Upper lobe of right lung (tissue), 1 donor: ENCODE results near the gene ADD1. TPM values are rescaled to one million over a fixed set of nuclear protein-coding genes. Genes with fewer than 3 reads are reported as not detected.
A peak's percentile ranks its signal among the peaks of the same experiment; 100 is the strongest.

ENCODE experiments used
- ATAC-seq: fragments of 200-7000 bp; cut with Tn5 transposase; one replicate; pipeline ENCODE4 v1.9.1; 2020; ENCODE audit warnings: mild to moderate bottlenecking, moderate library complexity
- DNase-seq: peaks from one replicate; pipeline ENCODE4 v3.0.0-alpha.2; 2020
- H3K27ac ChIP-seq: fragments of 200-600 bp; one replicate; pipeline ENCODE4 v1.8.0; 2022
- H3K27me3 ChIP-seq: fragments of 200-600 bp; one replicate; pipeline ENCODE4 v1.8.0; 2022; ENCODE audit warnings: mild to moderate bottlenecking
- H3K36me3 ChIP-seq: fragments of 200-600 bp; one replicate; pipeline ENCODE4 v1.8.0; 2022
- H3K4me1 ChIP-seq: fragments of 200-600 bp; one replicate; pipeline ENCODE4 v1.8.0; 2022
- H3K4me3 ChIP-seq: fragments of 200-600 bp; one replicate; pipeline ENCODE4 v1.8.0; 2022; ENCODE audit warnings: mild to moderate bottlenecking
- H3K9me3 ChIP-seq: fragments of 200-600 bp; one replicate; pipeline ENCODE4 v1.8.0; 2022
- CTCF ChIP-seq: fragments of 200-600 bp; IDR thresholded peaks from one replicate; pipeline ENCODE4 v1.8.0; 2022; ENCODE audit warnings: antibody characterized with exemption
- intact Hi-C: fragments of 100-400 bp; cut with DNase I; formaldehyde crosslinking; loops from one replicate; pipeline ENCODE4 v1.11.0; 2022
- total RNA-seq: library from RNA; stranded (reverse); fragmentation: NEBNext Ultra II Directional; extraction: Animal tissue kit (Norgen Biotek cat#: 25700); gene quantifications from one replicate; pipeline ENCODE4 v1.2.1, GENCODE V29; 2021
- donor health status: DM: no; HTN: yes; CAD: no; lungs with severe emphysema.

Gene ADD1
- total RNA-seq, 1 donor from 2014 or later = 286 TPM

DNA sequence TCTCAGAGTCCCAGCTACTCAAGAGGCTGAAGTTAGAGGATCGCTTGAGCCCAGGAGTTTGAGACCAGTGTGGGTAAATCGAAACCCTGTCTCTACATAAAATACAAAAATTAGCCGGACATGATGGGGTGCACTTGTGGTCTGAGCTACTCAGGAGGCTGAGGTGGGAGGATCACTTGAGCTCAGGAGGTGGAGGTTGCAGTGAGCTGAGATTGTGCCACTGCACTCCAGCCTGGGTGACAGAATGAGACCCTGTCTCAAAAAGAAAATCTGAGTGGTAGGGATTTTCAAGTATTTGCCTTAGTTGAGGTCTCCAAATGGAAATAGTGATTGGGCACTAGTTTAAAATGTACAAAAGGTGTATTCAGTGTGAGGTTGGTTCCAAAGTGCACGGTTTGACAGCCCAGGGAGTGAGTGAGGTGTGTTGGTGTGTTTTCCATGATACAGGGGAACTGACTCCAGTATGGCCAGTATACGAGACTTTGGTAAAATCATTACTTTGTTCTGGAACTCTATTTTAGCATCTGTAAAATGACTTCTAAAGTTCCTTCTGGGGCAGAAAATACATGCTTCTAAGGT is 13.8 kb downstream of the ADD1 start:
- DNase-seq (no peak), ATAC-seq (no peak)
- Histone ChIP-seq H3K4me3 (no peak overlapping the region), H3K36me3 (peaks cover 16% of the 10 kb centered on the region), H3K27me3 (no peaks in the 10 kb centered on the region), H3K27ac (no peak overlapping the region), H3K9me3 (no peaks in the 10 kb centered on the region), H3K4me1 (peaks cover 76% of the 10 kb centered on the region)
- no peak for TF ChIP-seq CTCF
- intact Hi-C loops = no loop called here

GRCh38 chr4:2858451-2859217 is 15.0 kb downstream of the ADD1 start:
- H3K4me3 ChIP-seq = no peak overlapping the region
- H3K27me3 ChIP-seq = no peaks in the 10 kb centered on the region
- peak overlapping the region; percentile 49 for H3K27ac ChIP-seq
- intact Hi-C loops = no loop called here
- DNase-seq (no peak), ATAC-seq (peak; percentile 36)
- no peak for TF ChIP-seq CTCF
- peaks cover 76% of the 10 kb centered on the region for H3K4me1 ChIP-seq
- H3K9me3 ChIP-seq = no peaks in the 10 kb centered on the region
- peaks cover 14% of the 10 kb centered on the region for H3K36me3 ChIP-seq

- peaks cover 79% of the 10 kb centered on the region for H3K4me1 ChIP-seq
- TF ChIP-seq CTCF = no peak
Observed at GRCh38 chr4:2859514-2859913, 15.9 kb downstream of the ADD1 start.

GRCh38 chr4:2860391-2861348 is 17.0 kb downstream of the ADD1 start:
- peaks cover 90% of the 10 kb centered on the region for H3K4me1 ChIP-seq
- no peaks in the 10 kb centered on the region for H3K36me3 ChIP-seq
- DNase-seq (peak; percentile 73), ATAC-seq (peak; percentile 89)
- intact Hi-C loops = no loop called here
- TF ChIP-seq CTCF = no peak
- peak overlapping the region; percentile 49 for H3K27ac ChIP-seq
- no peaks in the 10 kb centered on the region for H3K9me3 ChIP-seq
- H3K4me3 ChIP-seq = no peak overlapping the region
- no peaks in the 10 kb centered on the region for H3K27me3 ChIP-seq

More at GRCh38 chr4:2859514-2859913, 15.9 kb downstream of the ADD1 start:
- no peak for ATAC-seq
- Histone ChIP-seq H3K36me3 (peaks cover 6% of the 10 kb centered on the region), H3K27ac (peak overlapping the region; percentile 49), H3K4me3 (no peak overlapping the region), H3K9me3 (no peaks in the 10 kb centered on the region), H3K27me3 (no peaks in the 10 kb centered on the region)
- intact Hi-C loops = no loop called here
- DNase-seq = no peak

DNA sequence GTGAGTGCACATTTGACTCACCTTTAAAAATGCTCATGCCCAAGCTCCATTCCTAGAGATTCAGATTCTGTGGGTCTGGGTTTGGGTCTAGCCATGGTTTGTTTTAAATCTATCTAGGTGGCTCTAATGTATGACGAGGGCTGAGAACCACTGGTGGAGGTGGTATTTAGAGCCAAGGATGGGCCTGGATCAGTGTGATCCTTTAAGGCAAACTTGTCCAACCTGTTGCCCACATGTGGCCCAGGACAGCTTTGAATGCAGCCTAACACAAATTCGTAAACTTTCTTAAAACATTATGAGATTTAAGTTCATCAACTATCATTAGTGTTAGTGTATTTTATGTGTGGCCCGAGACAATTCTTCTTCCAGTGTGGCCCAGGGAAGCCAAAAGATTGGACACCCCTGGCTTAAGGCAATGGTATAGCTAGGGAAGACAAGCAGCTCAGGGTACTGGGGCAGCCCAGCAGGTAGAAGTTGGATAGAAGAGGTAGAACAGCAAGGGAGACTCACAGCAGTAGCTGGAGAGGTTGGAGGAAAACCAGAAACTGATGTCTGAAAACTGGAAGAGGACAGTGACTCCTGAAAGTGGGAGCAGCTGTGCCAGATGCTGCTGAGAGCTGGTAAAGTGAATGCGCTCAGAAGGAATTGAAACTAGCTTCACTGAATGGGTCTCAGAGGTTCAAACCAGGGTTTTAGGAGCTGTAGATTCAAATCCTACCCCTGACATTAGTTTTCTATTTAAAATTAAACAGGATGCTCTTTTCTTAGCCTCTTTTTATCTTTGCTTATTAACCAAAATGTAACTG is 18.2 kb downstream of the ADD1 start:
- no peak for TF ChIP-seq CTCF
- H3K36me3 ChIP-seq = no peaks in the 10 kb centered on the region
- peak overlapping the region; percentile 49 for H3K27ac ChIP-seq
- ATAC-seq (no peak), DNase-seq (no peak)
- H3K27me3 ChIP-seq = no peaks in the 10 kb centered on the region
- no peak overlapping the region for H3K4me3 ChIP-seq
- intact Hi-C loops = no loop called here
- peaks cover 92% of the 10 kb centered on the region for H3K4me1 ChIP-seq
- H3K9me3 ChIP-seq = no peaks in the 10 kb centered on the region
